Measurements from ENCODE around the gene FYN.

Gene FYN

GRCh38 chr6:111617149-111617548, 256.1 kb downstream of the FYN start:
- TF ChIP-seq CTCF (IDR thresholded peaks at IDR 0.05; ENCODE audit: insufficient read depth, low read depth, low read length, missing control alignments), result no peak

DNA sequence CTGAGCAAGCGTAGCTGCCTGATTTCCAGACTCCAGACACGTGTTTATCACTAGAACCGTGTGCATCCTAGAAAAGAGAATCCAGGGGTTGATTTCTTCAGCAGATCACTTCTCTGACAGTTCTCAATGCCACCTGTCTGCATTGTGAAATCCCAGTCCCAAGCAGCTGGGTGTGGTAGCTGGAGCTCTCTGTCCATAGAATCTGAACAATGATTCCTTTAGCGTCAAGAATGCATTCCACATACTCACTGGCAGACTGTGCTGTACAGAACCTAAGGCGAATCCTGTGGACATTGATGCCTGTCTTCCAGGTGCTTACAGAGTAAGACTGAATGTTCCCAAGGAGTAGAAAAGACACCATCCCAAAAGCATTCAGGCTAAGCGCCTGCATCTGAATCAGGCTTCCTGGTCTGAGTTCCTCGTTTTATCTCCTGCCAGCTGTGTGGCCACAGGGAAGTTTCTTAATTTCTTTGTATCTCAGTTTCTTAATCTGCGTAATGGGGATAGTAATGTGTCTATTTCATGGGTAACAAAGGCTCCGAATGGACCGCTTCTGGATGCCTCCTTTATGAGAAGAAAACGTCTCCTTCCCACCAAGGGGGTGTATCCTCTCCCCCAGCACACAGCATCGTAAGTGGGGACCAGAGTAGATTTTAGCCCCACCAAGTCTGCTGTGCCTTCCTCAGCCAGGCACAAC, 257.2 kb downstream of the FYN start:
- peak; percentile 59 for DNase-seq (ENCODE audit: low read depth)
- TF ChIP-seq CTCF (IDR thresholded peaks at IDR 0.05; ENCODE audit: insufficient read depth, low read depth, low read length, missing control alignments), result no peak

More at GRCh38 chr6:111617149-111617548, 256.1 kb downstream of the FYN start:
- DNase-seq (ENCODE audit: low read depth), result no peak
- H3K4me3 ChIP-seq (ENCODE audit: low read length), result no peak overlapping the region

GRCh38 chr6:111614833-111615582, 258.2 kb downstream of the FYN start:
- no peak overlapping the region for H3K4me3 ChIP-seq (ENCODE audit: low read length)
- DNase-seq (ENCODE audit: low read depth), result no peak
- no peak for TF ChIP-seq CTCF (IDR thresholded peaks at IDR 0.05; ENCODE audit: insufficient read depth, low read depth, low read length, missing control alignments)

More for the DNA sequence above, 257.2 kb downstream of the FYN start:
- H3K4me3 ChIP-seq (ENCODE audit: low read length), result no peak overlapping the region

DNA sequence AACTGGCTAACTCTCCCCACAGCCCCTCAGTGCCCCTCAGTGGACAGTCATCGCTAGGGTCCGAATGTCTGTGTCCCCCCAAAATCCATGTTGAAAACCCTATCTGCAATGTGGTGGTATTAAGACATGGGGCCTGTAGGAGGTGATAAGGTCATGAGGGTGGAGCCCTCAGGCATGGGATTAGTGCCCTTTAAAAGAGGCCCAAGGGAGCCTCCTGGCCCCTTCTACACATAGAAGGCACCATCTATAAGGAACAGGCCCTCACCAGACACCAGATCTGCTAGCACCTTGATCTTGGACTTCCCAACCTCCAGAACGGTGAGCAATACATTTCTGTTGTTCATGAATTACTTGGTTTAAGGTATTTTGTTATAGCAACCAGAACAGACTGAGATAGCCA, 260.9 kb downstream of the FYN start:
- TF ChIP-seq CTCF (IDR thresholded peaks at IDR 0.05; ENCODE audit: insufficient read depth, low read depth, low read length, missing control alignments), result no peak
- no peak for DNase-seq (ENCODE audit: low read depth)
- no peak overlapping the region for H3K4me3 ChIP-seq (ENCODE audit: low read length)

- H3K4me3 ChIP-seq (ENCODE audit: low read length), result no peak overlapping the region
- DNase-seq (ENCODE audit: low read depth), result no peak
- no peak for TF ChIP-seq CTCF (IDR thresholded peaks at IDR 0.05; ENCODE audit: insufficient read depth, low read depth, low read length, missing control alignments)
These were observed 262.6 kb downstream of the FYN start for GRCh38 chr6:111610548-111611172.
